HCT116 (cell line): ENCODE measurements around the gene ATP6V1G2. TPM values are rescaled to one million over a fixed set of nuclear protein-coding genes. Genes with fewer than 3 reads are reported as not detected.

ENCODE experiments used
- ATAC-seq: fragments of 200-7000 bp; cut with Tn5 transposase; 2 replicates; pipeline ENCODE4 v1.9.1; 2020; ENCODE audit warnings: mild to moderate bottlenecking, moderate library complexity
- BruUV-seq: library from RNA; stranded (reverse); fragments of 400-500 nt; replicated peaks from 2 replicates; lab custom pipeline; 2021; lab: Mats Ljungman, UMichigan
- CTCF ChIA-PET: fragments of 300-600 bp; sonication (Branson Sonifier 250); formaldehyde crosslinking; loops from one replicate; lab custom pipeline; 2021; ENCODE audit warnings: antibody characterized with exemption; lab: Charles Lee
- POLR2A ChIA-PET: fragments of 300-600, 350-600 bp; sonication (Branson Sonifier 250); formaldehyde crosslinking; loops from one replicate; lab custom pipeline; 2021; ENCODE audit warnings: antibody characterized with exemption; lab: Charles Lee
- RAD21 ChIA-PET, 2 experiments: fragments of 300-600 bp; sonication (Branson Sonifier 250); formaldehyde crosslinking; loops; one replicate each; lab custom pipeline; 2023; ENCODE audit warnings: low total read pairs in 2 of 2; ENCODE audit not compliant: uncharacterized antibody in 2 of 2, unreplicated experiment in 2 of 2, low non-redundant PET in 1 of 2; lab: Charles Lee
- DNase-seq: peaks from one replicate; pipeline ENCODE4 v3.0.0-alpha.2; 2010; ENCODE audit warnings: low read depth, low spot score
- H2AFZ ChIP-seq: fragments of 200-600 bp; shearing (Covaris generic), sonication (generic); 2 replicates; pipeline ENCODE4 v1.6.1; 2017; ENCODE audit warnings: low read depth, mixed run types, mixed read lengths, antibody characterized with exemption, low read length; ENCODE audit not compliant: poor library complexity, severe bottlenecking
- H3K27ac ChIP-seq: 2 replicates; pipeline ENCODE4 v1.5.1; 2012; ENCODE audit warnings: low read depth, low read length
- H3K27me3 ChIP-seq: fragments of 200-600 bp; sonication (generic); 2 replicates; pipeline ENCODE4 v1.6.1; 2016; ENCODE audit warnings: mixed run types, low read length, mixed read lengths; ENCODE audit not compliant: insufficient read depth
- H3K36me3 ChIP-seq, 2 experiments: fragments of 200-500 bp in 1 of 2; fragments of 200-600 bp in 1 of 2; sonication (Bioruptor generic) in 1 of 2; sonication (generic) in 1 of 2; 2 replicates each; pipeline versions ENCODE4 v1.5.1 to v1.6.1; 2014 to 2016; ENCODE audit warnings: low read length in 2 of 2, inconsistent platforms in 1 of 2, mixed read lengths in 1 of 2, mixed run types in 1 of 2; ENCODE audit not compliant: insufficient read depth in 2 of 2, control insufficient read depth in 1 of 2
- H3K4me1 ChIP-seq, 2 experiments: fragments of 200-600 bp in 1 of 2; sonication (generic) in 1 of 2; 2 replicates each; pipeline versions ENCODE4 v1.5.1 to v1.6.1; 2012 to 2017; ENCODE audit warnings: low read length in 2 of 2, inconsistent platforms in 1 of 2, mild to moderate bottlenecking in 1 of 2, mixed read lengths in 1 of 2, mixed run types in 1 of 2, moderate library complexity in 1 of 2; ENCODE audit not compliant: insufficient read depth in 2 of 2, control insufficient read depth in 1 of 2
- H3K4me2 ChIP-seq: fragments of 200-600 bp; sonication (generic); 2 replicates; pipeline ENCODE4 v1.6.1; 2017; ENCODE audit warnings: mixed run types, low read length, mixed read lengths
- H3K4me3 ChIP-seq, 2 experiments: fragments of 200-600 bp in 1 of 2; sonication (generic) in 1 of 2; replicated peaks in 1 of 2; 2 replicates each; pipeline ENCODE4 v1.5.1; 2011 to 2016; ENCODE audit warnings: low read length in 2 of 2, control low read depth in 1 of 2, low read depth in 1 of 2, mild to moderate bottlenecking in 1 of 2, mixed read lengths in 1 of 2, mixed run types in 1 of 2
- H3K79me2 ChIP-seq: fragments of 200-600 bp; sonication (generic); 2 replicates; pipeline ENCODE4 v1.6.1; 2017; ENCODE audit warnings: mild to moderate bottlenecking, mixed run types, low read length, moderate library complexity, mixed read lengths; ENCODE audit not compliant: insufficient read depth
- H3K9ac ChIP-seq: fragments of 200-600 bp; sonication (generic); 2 replicates; pipeline ENCODE4 v1.6.1; 2016; ENCODE audit warnings: low read length, mixed read lengths
- H3K9me2 ChIP-seq: fragments of 200-600 bp; sonication (generic), shearing (Covaris generic); 2 replicates; pipeline ENCODE4 v1.6.1; 2017; ENCODE audit warnings: mixed run types, mild to moderate bottlenecking, moderate library complexity; ENCODE audit not compliant: insufficient read depth
- H3K9me3 ChIP-seq, 2 experiments: fragments of 200-500 bp in 1 of 2; fragments of 200-600 bp in 1 of 2; sonication (Bioruptor generic) in 1 of 2; sonication (generic) in 1 of 2; 2 replicates each; pipeline ENCODE4 v1.6.1; 2014 to 2017; ENCODE audit warnings: low read length in 2 of 2, mixed read lengths in 2 of 2, inconsistent platforms in 1 of 2, low read depth in 1 of 2, mild to moderate bottlenecking in 1 of 2, mixed run types in 1 of 2, moderate library complexity in 1 of 2; ENCODE audit not compliant: control insufficient read depth in 1 of 2, insufficient read depth in 1 of 2
- H4K20me1 ChIP-seq: fragments of 200-600 bp; sonication (generic), shearing (Covaris generic); 2 replicates; pipeline ENCODE4 v1.6.1; 2017; ENCODE audit warnings: mixed run types, mild to moderate bottlenecking, moderate library complexity; ENCODE audit not compliant: insufficient read depth
- ATF3 ChIP-seq: IDR thresholded peaks from 2 replicates; pipeline ENCODE4 v1.6.1; 2012
- CBX3 ChIP-seq: IDR thresholded peaks from 2 replicates; pipeline ENCODE4 v1.6.1; 2012; ENCODE audit warnings: low read depth
- CEBPB ChIP-seq: IDR thresholded peaks from 2 replicates; pipeline ENCODE4 v1.6.1; 2012; ENCODE audit warnings: low read depth
- EGR1 ChIP-seq: IDR thresholded peaks from 2 replicates; pipeline ENCODE4 v1.6.1; 2012; ENCODE audit warnings: low read depth
- ELF1 ChIP-seq: IDR thresholded peaks from 2 replicates; pipeline ENCODE4 v1.6.1; 2012; ENCODE audit warnings: low read depth, borderline replicate concordance
- POLR2A ChIP-seq: IDR thresholded peaks from 2 replicates; pipeline ENCODE4 v1.7.0; 2011; ENCODE audit warnings: borderline replicate concordance; ENCODE audit not compliant: insufficient read depth, insufficient read length; ENCODE audit errors: extremely low read depth
- REST ChIP-seq: IDR thresholded peaks from 2 replicates; pipeline ENCODE4 v1.6.1; 2012; ENCODE audit warnings: low read depth
- SIN3A ChIP-seq: IDR thresholded peaks from 2 replicates; pipeline ENCODE4 v1.6.1; 2012; ENCODE audit warnings: low read depth
- ZFX ChIP-seq: fragments of 450-650 bp; IDR thresholded peaks from 2 replicates; pipeline ENCODE4 v1.6.1; 2017
- ZNF274 ChIP-seq: fragments of 200-500 bp; sonication (Bioruptor generic); IDR thresholded peaks from 2 replicates; pipeline ENCODE4 v1.6.1; 2014; ENCODE audit warnings: mild to moderate bottlenecking, low read depth, low read length, inconsistent platforms
- intact Hi-C: fragments of 100-400 bp; cut with micrococcal nuclease; formaldehyde crosslinking; loops from 2 replicates; pipeline ENCODE4 v1.10.0; 2022
- total RNA-seq: library from RNA; stranded (reverse); gene quantifications from one replicate; pipeline ENCODE4 v1.2.1, GENCODE V29; 2021; ENCODE audit not compliant: unreplicated experiment

ATP6V1G2 gene
- total RNA-seq, 1 experiment from 2014 or later = 1.8 TPM

GRCh38 chr6:31545291-31545690, 1.1 kb downstream of the ATP6V1G2 start:
- ChIA-PET CTCF (interaction anchor here (5.0 kb wide), 1 partner anchor 53 kb away, joined by 78 read pairs; no protein-coding TSS in a partner anchor), POLR2A (no interaction called here), RAD21 (no interaction called here)
- peaks cover 35% of the 10 kb centered on the region for H3K79me2 ChIP-seq
- BruUV-seq = no TSS peak
- no peak overlapping the region for H3K4me2 ChIP-seq
- no peaks in the 10 kb centered on the region for H3K9me3 ChIP-seq
- H3K36me3 ChIP-seq = peaks cover 9% of the 10 kb centered on the region in 2 experiments
- ATAC-seq = no peak
- H3K4me3 ChIP-seq = no peak overlapping the region
- DNase-seq = no peak
- no peak overlapping the region for H2AFZ ChIP-seq
- H3K9ac ChIP-seq = no peak overlapping the region
- intact Hi-C loops = loop anchor here (10.0 kb wide), 1 partner anchor 290 kb away; no protein-coding TSS in a partner anchor
- H4K20me1 ChIP-seq = peaks cover 8% of the 10 kb centered on the region; the same call in 1 of the 2 replicates
- H3K27ac ChIP-seq = no peak overlapping the region
- TF ChIP-seq SIN3A = no peak
- no peak for TF ChIP-seq EGR1
- no peak for TF ChIP-seq CEBPB
- no peak for TF ChIP-seq POLR2A
- TF ChIP-seq ELF1 = no peak
- no peak for TF ChIP-seq REST
- no peak for TF ChIP-seq CBX3
- TF ChIP-seq ZNF274 = no peak
- TF ChIP-seq ZFX = no peak
- no peak for TF ChIP-seq ATF3
- no peaks in the 10 kb centered on the region for H3K27me3 ChIP-seq
- H3K4me1 ChIP-seq = peaks cover 22 to 36% of the 10 kb centered on the region in 2 experiments
- H3K9me2 ChIP-seq = no peaks in the 10 kb centered on the region
